Astrocyte (in vitro differentiated cells and primary cell): ENCODE data around the gene MAP6.

Experiments used
- EZH2 ChIP-seq: IDR thresholded peaks from 2 replicates; pipeline ENCODE4 v1.6.1; 2012; ENCODE audit warnings: mild to moderate bottlenecking, low read length, inconsistent platforms; ENCODE audit not compliant: insufficient read depth
- TF ChIP-seq, protein P1 (sequence below): IDR thresholded peaks from 2 replicates; pipeline ENCODE4 v1.5.1; 2011; ENCODE audit warnings: low read depth, mild to moderate bottlenecking, inconsistent platforms, low read length, moderate library complexity; ENCODE audit not compliant: insufficient read depth

DNA sequence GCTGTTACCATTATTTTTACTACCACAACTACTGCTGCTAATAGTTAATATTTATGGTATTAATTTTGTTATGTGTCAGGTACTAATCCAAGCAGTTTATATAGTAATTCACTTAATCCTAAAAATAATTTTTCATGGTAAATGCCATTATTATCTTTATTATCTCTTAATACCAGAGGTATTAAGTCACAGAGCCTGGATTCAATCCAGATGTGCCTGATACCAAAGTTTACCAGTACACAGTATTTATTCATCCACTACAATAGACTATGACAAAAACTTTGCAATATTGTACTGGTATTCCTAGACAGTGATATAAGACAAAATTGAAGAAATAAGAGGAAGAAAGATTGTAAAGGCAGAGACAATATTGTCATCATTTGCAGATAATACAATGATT lies 24.5 kb downstream of the MAP6 start:
- TF ChIP-seq, protein P1, sequence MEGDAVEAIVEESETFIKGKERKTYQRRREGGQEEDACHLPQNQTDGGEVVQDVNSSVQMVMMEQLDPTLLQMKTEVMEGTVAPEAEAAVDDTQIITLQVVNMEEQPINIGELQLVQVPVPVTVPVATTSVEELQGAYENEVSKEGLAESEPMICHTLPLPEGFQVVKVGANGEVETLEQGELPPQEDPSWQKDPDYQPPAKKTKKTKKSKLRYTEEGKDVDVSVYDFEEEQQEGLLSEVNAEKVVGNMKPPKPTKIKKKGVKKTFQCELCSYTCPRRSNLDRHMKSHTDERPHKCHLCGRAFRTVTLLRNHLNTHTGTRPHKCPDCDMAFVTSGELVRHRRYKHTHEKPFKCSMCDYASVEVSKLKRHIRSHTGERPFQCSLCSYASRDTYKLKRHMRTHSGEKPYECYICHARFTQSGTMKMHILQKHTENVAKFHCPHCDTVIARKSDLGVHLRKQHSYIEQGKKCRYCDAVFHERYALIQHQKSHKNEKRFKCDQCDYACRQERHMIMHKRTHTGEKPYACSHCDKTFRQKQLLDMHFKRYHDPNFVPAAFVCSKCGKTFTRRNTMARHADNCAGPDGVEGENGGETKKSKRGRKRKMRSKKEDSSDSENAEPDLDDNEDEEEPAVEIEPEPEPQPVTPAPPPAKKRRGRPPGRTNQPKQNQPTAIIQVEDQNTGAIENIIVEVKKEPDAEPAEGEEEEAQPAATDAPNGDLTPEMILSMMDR, result no peak
- no peak for TF ChIP-seq EZH2
